AG20443 (cell line): ENCODE results near the gene EGFL8.
"Not testable (repeated sequence)": the region's sequence is repeated elsewhere in the genome, so short reads cannot be mapped to it uniquely, and the experiment has no call there.

Experiments
- DNase-seq: peaks from one replicate; pipeline ENCODE4 v3.0.0; 2012; ENCODE audit warnings: low spot score, mixed read lengths

The EGFL8 gene

GRCh38 chr6:32183483-32184083, 19.2 kb downstream of the EGFL8 start:
- no peak for DNase-seq

DNA sequence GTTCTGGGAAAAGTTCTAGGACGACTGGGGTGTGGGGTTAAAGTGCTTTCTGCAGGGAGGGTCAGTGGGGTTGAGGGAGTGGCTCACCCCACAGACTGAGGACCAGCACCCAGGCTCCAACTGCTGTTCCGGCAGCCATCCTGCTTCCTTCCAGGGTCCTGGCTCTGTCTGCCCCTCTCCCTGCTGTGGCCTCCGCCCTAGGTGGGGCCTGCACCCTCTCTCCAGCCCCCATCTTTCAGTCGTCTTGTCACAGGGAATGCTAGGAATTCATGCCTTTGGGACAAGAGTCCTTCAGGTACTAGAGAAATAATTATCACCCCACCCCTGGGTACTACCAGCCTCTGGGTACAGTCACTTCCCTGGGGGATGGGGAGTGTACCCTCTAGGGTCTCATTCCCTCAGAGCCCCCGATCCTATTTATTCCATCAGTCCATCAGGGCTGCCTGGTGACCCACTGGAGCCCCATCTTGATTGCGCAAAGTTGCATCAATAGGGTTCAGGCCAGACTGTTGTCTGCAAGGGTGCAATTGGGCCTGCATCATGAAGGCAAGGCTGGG, 19.8 kb downstream of the EGFL8 start, which contains the start of gene AGER:
Gene AGER (minus strand): TSS at position 170 of the 557 bp plus-strand sequence. CDS start 31 bp downstream, at position 139.
- no peak for DNase-seq

DNA sequence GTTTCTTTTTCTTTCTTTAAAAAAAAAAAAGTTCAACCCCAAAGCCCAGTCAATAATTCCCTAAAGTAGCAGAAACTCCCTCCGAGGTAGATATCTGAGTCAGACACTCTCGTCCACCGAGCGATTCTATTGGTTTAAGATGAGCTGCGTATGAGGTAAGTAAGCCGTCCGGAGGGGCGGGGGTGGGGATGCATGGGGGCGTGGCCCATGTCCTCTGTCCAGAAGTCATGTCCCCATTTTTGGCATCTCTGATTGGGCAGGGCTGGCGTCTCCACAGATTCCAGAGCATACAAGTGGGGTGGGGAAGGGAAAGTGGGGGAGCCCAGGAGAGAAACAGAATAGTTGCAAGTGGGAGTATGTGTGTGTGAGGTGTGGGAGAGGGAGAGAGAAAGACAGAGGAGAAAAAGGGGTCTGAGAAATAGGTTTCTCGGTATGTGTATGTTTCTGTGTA, 21.3 kb downstream of the EGFL8 start:
- peak; percentile 80 for DNase-seq

GRCh38 chr6:32186151-32186840, 21.9 kb downstream of the EGFL8 start:
- not testable (repeated sequence) for DNase-seq

- DNase-seq, result no peak
Measured at GRCh38 chr6:32187009-32187709, 22.8 kb downstream of the EGFL8 start.

GRCh38 chr6:32187725-32188380, 23.5 kb downstream of the EGFL8 start:
- not testable (repeated sequence) for DNase-seq

DNA sequence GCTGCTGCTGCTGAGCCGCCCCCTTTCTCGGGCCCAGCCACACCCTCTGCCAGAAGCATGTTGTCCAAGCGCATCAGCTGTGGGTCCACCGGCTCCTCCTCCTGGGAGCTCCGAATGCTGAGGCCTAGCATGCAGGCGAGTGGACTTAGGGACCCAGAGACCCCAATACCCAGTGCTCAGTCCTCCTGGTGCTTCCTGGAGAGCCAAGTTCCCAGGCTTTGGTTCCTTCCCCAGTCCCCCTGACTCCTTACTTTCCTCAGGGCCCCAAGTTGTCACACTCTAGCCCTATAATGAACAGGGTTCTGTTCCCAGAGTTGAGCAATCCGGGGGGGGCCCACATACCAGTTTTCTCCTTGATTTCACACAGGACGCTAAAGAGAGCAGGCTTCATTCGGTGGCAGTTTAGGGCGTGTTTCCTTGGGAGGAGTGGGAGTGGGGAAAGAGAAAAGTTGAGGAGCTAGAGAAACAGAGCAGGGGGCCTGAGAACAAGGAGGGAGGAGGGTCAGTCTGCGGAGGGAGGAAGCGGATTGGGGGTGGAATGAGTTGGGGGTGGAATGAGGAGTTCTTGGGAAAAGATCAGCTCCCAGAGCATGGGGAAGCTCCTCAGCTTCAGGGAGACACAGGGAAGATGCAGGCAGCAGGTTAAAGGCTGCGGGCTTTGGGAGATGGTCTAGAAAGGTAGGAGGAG, 24.1 kb downstream of the EGFL8 start:
- DNase-seq, result no peak

- no peak for DNase-seq
Measured at GRCh38 chr6:32189069-32189741, 24.8 kb downstream of the EGFL8 start.

DNA sequence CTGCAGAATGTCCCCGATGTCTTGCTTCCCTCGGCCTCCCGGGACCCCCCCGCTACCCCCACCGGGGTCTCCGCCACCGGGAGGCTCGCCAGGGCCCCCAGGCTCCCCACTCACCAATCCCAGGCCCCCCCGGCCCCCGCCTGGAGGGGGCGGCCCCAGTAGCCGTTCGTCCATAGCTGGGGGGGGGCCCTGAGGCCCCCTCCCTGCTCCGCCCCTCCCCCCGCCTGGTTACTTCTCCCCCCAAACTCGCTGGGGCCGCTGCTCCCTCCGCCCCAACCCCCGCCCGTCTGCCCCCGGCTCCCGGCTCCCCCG, 25.3 kb downstream of the EGFL8 start:
- DNase-seq, result no peak

GRCh38 chr6:32190054-32190851, 25.9 kb downstream of the EGFL8 start, which contains the start of gene PBX2:
PBX2 (minus strand) TSS chr6:32190202; CDS start chr6:32189915, 287 bp downstream.
- peak; percentile 74 for DNase-seq

DNA sequence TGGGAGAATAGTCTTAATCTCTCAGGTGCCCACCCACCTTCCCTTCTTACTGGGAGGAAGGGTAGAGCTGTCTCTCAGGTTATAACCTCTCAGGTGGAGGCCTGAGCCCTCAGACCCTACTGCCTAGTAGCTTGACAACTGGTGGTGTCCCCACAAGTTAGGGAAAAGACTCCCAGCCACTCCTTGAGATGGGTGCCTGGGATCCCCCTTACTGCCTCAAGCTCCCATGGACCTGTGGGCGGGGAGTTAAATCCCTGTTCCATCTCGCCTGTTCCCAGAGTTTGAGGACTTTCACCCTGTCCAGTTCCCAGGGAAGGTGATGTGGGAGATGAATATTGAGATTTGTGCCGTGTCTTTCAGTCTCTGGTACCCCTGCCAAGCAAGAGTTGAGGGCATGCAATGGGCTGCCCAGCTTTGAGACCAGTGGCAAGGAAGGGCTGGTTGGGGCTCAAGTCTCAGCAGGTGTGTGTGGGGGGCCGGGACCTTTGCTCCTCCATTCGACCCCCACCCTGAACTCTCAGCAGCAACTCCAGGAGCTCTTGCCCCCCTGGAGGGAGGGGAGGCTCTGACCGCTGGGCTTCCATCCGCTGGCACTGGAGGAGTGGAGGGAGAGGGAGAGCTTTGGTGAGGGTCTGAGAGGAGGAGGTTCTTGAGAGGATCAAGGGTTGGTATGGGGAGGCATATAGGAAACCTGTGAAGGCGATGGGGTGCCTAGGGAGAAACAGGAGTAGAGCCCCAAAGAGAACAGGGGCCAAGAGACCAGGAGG, 26.7 kb downstream of the EGFL8 start:
- no peak for DNase-seq

DNA sequence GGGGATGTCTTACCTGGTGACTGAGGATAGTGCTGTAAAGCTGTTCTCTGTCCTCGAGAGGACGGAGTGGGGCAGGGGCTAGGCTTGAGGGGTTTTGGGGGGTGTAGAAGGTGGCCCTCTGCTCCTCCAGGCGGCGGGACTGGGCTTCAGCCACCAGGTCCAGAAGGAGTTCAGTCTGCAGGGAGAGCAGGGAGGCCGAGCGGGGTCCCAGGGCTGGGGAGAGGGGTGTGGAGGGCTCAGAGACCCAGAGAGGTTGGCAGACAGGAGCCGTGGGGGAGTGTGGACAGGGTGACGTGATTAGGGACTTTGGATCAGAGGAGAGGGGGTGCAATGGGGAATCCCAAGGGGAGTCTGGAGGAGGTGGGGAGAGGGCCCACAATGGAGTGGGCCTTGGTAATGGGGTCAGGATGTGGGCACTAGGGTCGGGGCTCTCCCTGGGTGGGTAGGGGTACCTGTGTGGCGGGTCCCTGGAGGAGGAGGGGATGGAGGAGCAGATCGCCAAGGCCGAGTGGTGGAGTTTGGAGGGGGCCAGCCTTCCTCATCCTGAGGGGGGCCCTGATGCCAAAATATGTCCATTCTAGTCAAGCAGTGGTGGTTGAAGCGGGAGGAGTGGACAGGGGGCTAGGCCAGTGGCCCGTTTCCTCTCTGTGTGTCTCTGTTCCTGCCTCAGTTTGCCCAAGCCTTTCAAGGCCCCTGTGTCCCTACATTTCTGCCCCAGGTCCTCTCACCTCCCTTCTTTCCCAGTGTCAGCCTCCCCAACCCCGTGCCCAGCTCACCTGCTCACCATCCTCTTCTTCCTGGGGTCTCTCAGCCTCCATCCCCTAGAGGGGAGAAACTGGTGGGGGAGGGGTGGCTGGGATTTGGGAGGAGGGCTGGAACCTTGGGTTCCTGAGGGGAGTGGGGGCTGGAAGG, 27.6 kb downstream of the EGFL8 start:
- DNase-seq, result no peak

GRCh38 chr6:32192608-32193039, 28.2 kb downstream of the EGFL8 start, which contains the start of gene GPSM3:
GPSM3 (minus strand) TSS chr6:32192643; CDS start chr6:32192513, 130 bp downstream.
- DNase-seq, result no peak

GRCh38 chr6:32193096-32193495, 28.7 kb downstream of the EGFL8 start:
- not testable (repeated sequence) for DNase-seq

GRCh38 chr6:32194388-32194787, 30.0 kb downstream of the EGFL8 start:
- no peak for DNase-seq

DNA sequence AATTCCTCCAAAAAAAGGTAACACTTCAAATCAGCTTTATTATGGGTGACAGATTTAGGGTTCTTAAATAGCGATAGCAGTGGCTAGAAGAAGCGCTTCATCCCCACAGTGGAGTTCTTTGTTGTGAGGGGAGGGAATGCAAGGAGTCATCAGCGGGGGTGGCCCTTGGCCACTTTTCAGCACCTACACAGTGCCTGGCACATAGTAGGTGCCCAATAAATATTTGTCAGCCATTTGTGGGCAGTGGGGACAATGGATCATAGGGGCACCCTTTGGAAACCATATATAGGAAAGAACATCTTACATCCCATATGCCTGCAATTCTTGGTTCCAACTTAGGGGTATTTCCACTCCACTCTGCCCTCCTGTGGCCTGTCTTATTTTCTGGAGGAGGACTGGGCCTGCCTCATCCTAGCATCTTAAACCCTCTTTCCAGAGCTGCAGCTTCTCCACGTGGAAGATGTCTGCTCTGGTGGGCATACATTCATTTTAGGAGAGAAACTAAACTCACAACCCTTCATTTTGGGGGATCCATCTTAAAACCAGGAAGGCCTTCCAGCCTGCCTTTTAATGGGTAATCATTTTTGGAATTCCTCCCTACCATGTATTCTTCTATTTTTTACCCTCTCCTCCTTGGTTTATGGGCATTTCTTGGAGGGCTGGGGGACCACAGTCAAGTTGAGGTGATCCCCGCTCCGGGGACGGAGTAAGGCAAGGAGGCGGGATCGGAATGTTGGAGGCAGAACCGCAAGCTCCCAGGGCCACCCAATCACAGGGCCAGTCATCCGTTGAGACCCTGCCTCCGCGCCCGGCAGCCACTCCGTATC, 30.6 kb downstream of the EGFL8 start:
- DNase-seq, result no peak

GRCh38 chr6:32195652-32195901, 31.2 kb downstream of the EGFL8 start:
- peak; percentile 98 for DNase-seq
